HCT116 (cell line): ENCODE measurements around the gene LRRC14B. TPM values are rescaled to one million over a fixed set of nuclear protein-coding genes. Genes with fewer than 3 reads are reported as not detected.

Source experiments
- ATAC-seq: fragments of 200-7000 bp; cut with Tn5 transposase; 2 replicates; pipeline ENCODE4 v1.9.1; 2020; ENCODE audit warnings: mild to moderate bottlenecking, moderate library complexity
- BruUV-seq: library from RNA; stranded (reverse); fragments of 400-500 nt; replicated peaks from 2 replicates; lab custom pipeline; 2021; lab: Mats Ljungman, UMichigan
- CTCF ChIA-PET: fragments of 300-600 bp; sonication (Branson Sonifier 250); formaldehyde crosslinking; loops from one replicate; lab custom pipeline; 2021; ENCODE audit warnings: antibody characterized with exemption; lab: Charles Lee
- POLR2A ChIA-PET: fragments of 300-600, 350-600 bp; sonication (Branson Sonifier 250); formaldehyde crosslinking; loops from one replicate; lab custom pipeline; 2021; ENCODE audit warnings: antibody characterized with exemption; lab: Charles Lee
- RAD21 ChIA-PET, 2 experiments: fragments of 300-600 bp; sonication (Branson Sonifier 250); formaldehyde crosslinking; loops; one replicate each; lab custom pipeline; 2023; ENCODE audit warnings: low total read pairs in 2 of 2; ENCODE audit not compliant: uncharacterized antibody in 2 of 2, unreplicated experiment in 2 of 2, low non-redundant PET in 1 of 2; lab: Charles Lee
- DNase-seq: peaks from one replicate; pipeline ENCODE4 v3.0.0-alpha.2; 2010; ENCODE audit warnings: low read depth, low spot score
- H2AFZ ChIP-seq: fragments of 200-600 bp; shearing (Covaris generic), sonication (generic); 2 replicates; pipeline ENCODE4 v1.6.1; 2017; ENCODE audit warnings: low read depth, mixed run types, mixed read lengths, antibody characterized with exemption, low read length; ENCODE audit not compliant: poor library complexity, severe bottlenecking
- H3K27ac ChIP-seq: 2 replicates; pipeline ENCODE4 v1.5.1; 2012; ENCODE audit warnings: low read depth, low read length
- H3K27me3 ChIP-seq: fragments of 200-600 bp; sonication (generic); 2 replicates; pipeline ENCODE4 v1.6.1; 2016; ENCODE audit warnings: mixed run types, low read length, mixed read lengths; ENCODE audit not compliant: insufficient read depth
- H3K36me3 ChIP-seq, 2 experiments: fragments of 200-500 bp in 1 of 2; fragments of 200-600 bp in 1 of 2; sonication (Bioruptor generic) in 1 of 2; sonication (generic) in 1 of 2; 2 replicates each; pipeline versions ENCODE4 v1.5.1 to v1.6.1; 2014 to 2016; ENCODE audit warnings: low read length in 2 of 2, inconsistent platforms in 1 of 2, mixed read lengths in 1 of 2, mixed run types in 1 of 2; ENCODE audit not compliant: insufficient read depth in 2 of 2, control insufficient read depth in 1 of 2
- H3K4me1 ChIP-seq, 2 experiments: fragments of 200-600 bp in 1 of 2; sonication (generic) in 1 of 2; 2 replicates each; pipeline versions ENCODE4 v1.5.1 to v1.6.1; 2012 to 2017; ENCODE audit warnings: low read length in 2 of 2, inconsistent platforms in 1 of 2, mild to moderate bottlenecking in 1 of 2, mixed read lengths in 1 of 2, mixed run types in 1 of 2, moderate library complexity in 1 of 2; ENCODE audit not compliant: insufficient read depth in 2 of 2, control insufficient read depth in 1 of 2
- H3K4me2 ChIP-seq: fragments of 200-600 bp; sonication (generic); 2 replicates; pipeline ENCODE4 v1.6.1; 2017; ENCODE audit warnings: mixed run types, low read length, mixed read lengths
- H3K4me3 ChIP-seq, 2 experiments: fragments of 200-600 bp in 1 of 2; sonication (generic) in 1 of 2; replicated peaks in 1 of 2; 2 replicates each; pipeline ENCODE4 v1.5.1; 2011 to 2016; ENCODE audit warnings: low read length in 2 of 2, control low read depth in 1 of 2, low read depth in 1 of 2, mild to moderate bottlenecking in 1 of 2, mixed read lengths in 1 of 2, mixed run types in 1 of 2
- H3K79me2 ChIP-seq: fragments of 200-600 bp; sonication (generic); 2 replicates; pipeline ENCODE4 v1.6.1; 2017; ENCODE audit warnings: mild to moderate bottlenecking, mixed run types, low read length, moderate library complexity, mixed read lengths; ENCODE audit not compliant: insufficient read depth
- H3K9ac ChIP-seq: fragments of 200-600 bp; sonication (generic); 2 replicates; pipeline ENCODE4 v1.6.1; 2016; ENCODE audit warnings: low read length, mixed read lengths
- H3K9me2 ChIP-seq: fragments of 200-600 bp; sonication (generic), shearing (Covaris generic); 2 replicates; pipeline ENCODE4 v1.6.1; 2017; ENCODE audit warnings: mixed run types, mild to moderate bottlenecking, moderate library complexity; ENCODE audit not compliant: insufficient read depth
- H3K9me3 ChIP-seq, 2 experiments: fragments of 200-500 bp in 1 of 2; fragments of 200-600 bp in 1 of 2; sonication (Bioruptor generic) in 1 of 2; sonication (generic) in 1 of 2; 2 replicates each; pipeline ENCODE4 v1.6.1; 2014 to 2017; ENCODE audit warnings: low read length in 2 of 2, mixed read lengths in 2 of 2, inconsistent platforms in 1 of 2, low read depth in 1 of 2, mild to moderate bottlenecking in 1 of 2, mixed run types in 1 of 2, moderate library complexity in 1 of 2; ENCODE audit not compliant: control insufficient read depth in 1 of 2, insufficient read depth in 1 of 2
- H4K20me1 ChIP-seq: fragments of 200-600 bp; sonication (generic), shearing (Covaris generic); 2 replicates; pipeline ENCODE4 v1.6.1; 2017; ENCODE audit warnings: mixed run types, mild to moderate bottlenecking, moderate library complexity; ENCODE audit not compliant: insufficient read depth
- CBX3 ChIP-seq: IDR thresholded peaks from 2 replicates; pipeline ENCODE4 v1.6.1; 2012; ENCODE audit warnings: low read depth
- CEBPB ChIP-seq: IDR thresholded peaks from 2 replicates; pipeline ENCODE4 v1.6.1; 2012; ENCODE audit warnings: low read depth
- EZH2 ChIP-seq: fragments of 200-600 bp; sonication (generic); IDR thresholded peaks from 2 replicates; pipeline ENCODE4 v1.6.1; 2017; ENCODE audit warnings: antibody characterized with exemption, mixed run types
- FOSL1 ChIP-seq: IDR thresholded peaks from 2 replicates; pipeline ENCODE4 v1.6.1; 2012; ENCODE audit warnings: low read depth
- POLR2A ChIP-seq: IDR thresholded peaks from 2 replicates; pipeline ENCODE4 v1.7.0; 2011; ENCODE audit warnings: borderline replicate concordance; ENCODE audit not compliant: insufficient read depth, insufficient read length; ENCODE audit errors: extremely low read depth
- POLR2AphosphoS5 ChIP-seq: IDR thresholded peaks from 2 replicates; pipeline ENCODE4 v1.6.1; 2011; ENCODE audit warnings: mild to moderate bottlenecking, low read depth, low read length, moderate library complexity
- SIN3A ChIP-seq: IDR thresholded peaks from 2 replicates; pipeline ENCODE4 v1.6.1; 2012; ENCODE audit warnings: low read depth
- TCF7L2 ChIP-seq: IDR thresholded peaks from 2 replicates; pipeline ENCODE4 v1.7.0; 2011; ENCODE audit warnings: borderline replicate concordance, inconsistent platforms; ENCODE audit not compliant: insufficient read depth, insufficient read length; ENCODE audit errors: extremely low read depth
- YY1 ChIP-seq: IDR thresholded peaks from 2 replicates; pipeline ENCODE4 v1.6.1; 2011; ENCODE audit warnings: low read length, low read depth, moderate library complexity, mild to moderate bottlenecking; ENCODE audit not compliant: insufficient replicate concordance; ENCODE audit errors: extremely low read depth
- ZFX ChIP-seq: fragments of 450-650 bp; IDR thresholded peaks from 2 replicates; pipeline ENCODE4 v1.6.1; 2017
- ZNF274 ChIP-seq: fragments of 200-500 bp; sonication (Bioruptor generic); IDR thresholded peaks from 2 replicates; pipeline ENCODE4 v1.6.1; 2014; ENCODE audit warnings: mild to moderate bottlenecking, low read depth, low read length, inconsistent platforms
- intact Hi-C: fragments of 100-400 bp; cut with micrococcal nuclease; formaldehyde crosslinking; loops from 2 replicates; pipeline ENCODE4 v1.10.0; 2022
- total RNA-seq: library from RNA; stranded (reverse); gene quantifications from one replicate; pipeline ENCODE4 v1.2.1, GENCODE V29; 2021; ENCODE audit not compliant: unreplicated experiment
- TF ChIP-seq, protein P1 (sequence below), 3 experiments: fragments of 200-600 bp in 1 of 3; sonication (generic) in 1 of 3; IDR thresholded peaks in 2 of 3; conservative IDR thresholded peaks in 1 of 3; 2 replicates each; pipeline ENCODE4 v1.5.1; 2012 to 2017; ENCODE audit warnings: low read depth in 2 of 3, low read length in 2 of 3, antibody characterized with exemption in 1 of 3, borderline replicate concordance in 1 of 3, control low read depth in 1 of 3, mild to moderate bottlenecking in 1 of 3, mixed read lengths in 1 of 3, mixed run types in 1 of 3, moderate library complexity in 1 of 3; ENCODE audit not compliant: insufficient read depth in 1 of 3
- TF ChIP-seq, protein P2 (sequence below): IDR thresholded peaks from 2 replicates; pipeline ENCODE4 v1.6.1; 2012

The LRRC14B gene
- total RNA-seq, 1 experiment from 2014 or later, result not detected

DNA sequence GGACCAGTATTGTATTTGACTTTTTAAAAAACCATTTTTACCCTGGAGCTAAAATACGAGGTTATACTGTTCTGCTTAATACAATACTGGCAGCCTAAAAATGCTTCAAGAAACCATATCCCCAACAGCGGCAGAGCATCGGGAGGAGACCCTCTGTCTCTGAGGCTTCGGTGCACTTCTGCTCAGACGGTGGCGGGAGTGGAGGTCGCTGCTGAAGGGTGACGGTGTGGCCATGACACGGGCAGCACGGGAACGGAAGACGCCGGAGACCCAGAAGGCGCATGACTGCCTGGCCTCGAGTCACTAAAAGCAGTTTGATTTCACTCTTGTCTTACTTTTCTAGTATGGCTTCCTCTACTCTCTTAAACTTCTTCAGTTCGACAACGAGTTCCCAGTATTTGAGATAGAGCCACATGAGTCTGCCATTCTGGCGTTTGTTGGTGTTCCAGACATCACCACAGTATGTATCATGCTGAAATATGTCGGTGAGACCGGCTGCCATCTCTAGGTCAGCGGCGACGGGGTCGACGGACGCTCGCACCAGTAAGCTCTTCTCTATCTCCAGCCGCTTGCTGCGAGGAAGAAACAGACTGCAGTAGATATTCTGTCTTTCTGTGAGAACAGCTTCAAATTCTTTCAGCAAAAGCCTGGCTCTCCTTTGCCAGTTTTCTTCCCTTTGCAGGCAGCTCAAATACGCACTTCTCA is 13.8 kb downstream of the LRRC14B start:
- ATAC-seq (no peak), DNase-seq (no peak)
- POLR2A ChIA-PET, result no interaction called here
- CTCF ChIA-PET, result no interaction called here
- no peaks in the 10 kb centered on the region for H3K27me3 ChIP-seq
- H3K9me2 ChIP-seq, result no peaks in the 10 kb centered on the region
- peaks cover 0 to 7% of the 10 kb centered on the region in 2 experiments; a peak in 2 of 4 replicates for H3K36me3 ChIP-seq
- no peak for TF ChIP-seq SIN3A
- TF ChIP-seq ZNF274, result no peak
- no peak for TF ChIP-seq FOSL1
- TF ChIP-seq POLR2A, result no peak
- TF ChIP-seq, protein P1, sequence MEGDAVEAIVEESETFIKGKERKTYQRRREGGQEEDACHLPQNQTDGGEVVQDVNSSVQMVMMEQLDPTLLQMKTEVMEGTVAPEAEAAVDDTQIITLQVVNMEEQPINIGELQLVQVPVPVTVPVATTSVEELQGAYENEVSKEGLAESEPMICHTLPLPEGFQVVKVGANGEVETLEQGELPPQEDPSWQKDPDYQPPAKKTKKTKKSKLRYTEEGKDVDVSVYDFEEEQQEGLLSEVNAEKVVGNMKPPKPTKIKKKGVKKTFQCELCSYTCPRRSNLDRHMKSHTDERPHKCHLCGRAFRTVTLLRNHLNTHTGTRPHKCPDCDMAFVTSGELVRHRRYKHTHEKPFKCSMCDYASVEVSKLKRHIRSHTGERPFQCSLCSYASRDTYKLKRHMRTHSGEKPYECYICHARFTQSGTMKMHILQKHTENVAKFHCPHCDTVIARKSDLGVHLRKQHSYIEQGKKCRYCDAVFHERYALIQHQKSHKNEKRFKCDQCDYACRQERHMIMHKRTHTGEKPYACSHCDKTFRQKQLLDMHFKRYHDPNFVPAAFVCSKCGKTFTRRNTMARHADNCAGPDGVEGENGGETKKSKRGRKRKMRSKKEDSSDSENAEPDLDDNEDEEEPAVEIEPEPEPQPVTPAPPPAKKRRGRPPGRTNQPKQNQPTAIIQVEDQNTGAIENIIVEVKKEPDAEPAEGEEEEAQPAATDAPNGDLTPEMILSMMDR (IDR thresholded peaks at IDR 0.05 in 2 of 3, conservative IDR thresholded peaks at IDR 0.05 in 1 of 3; ENCODE audit: borderline replicate concordance in 1 of 3, insufficient read depth in 1 of 3, low read depth in 2 of 3, low read length in 2 of 3), result no peak
- TF ChIP-seq TCF7L2, result no peak
- TF ChIP-seq, protein P2, sequence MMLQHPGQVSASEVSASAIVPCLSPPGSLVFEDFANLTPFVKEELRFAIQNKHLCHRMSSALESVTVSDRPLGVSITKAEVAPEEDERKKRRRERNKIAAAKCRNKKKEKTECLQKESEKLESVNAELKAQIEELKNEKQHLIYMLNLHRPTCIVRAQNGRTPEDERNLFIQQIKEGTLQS, result no peak
- TF ChIP-seq, all 23 proteins: peak for 0
- H3K4me2 ChIP-seq, result no peak overlapping the region
- no peak overlapping the region for H3K9ac ChIP-seq
- BruUV-seq, result TSS peak; percentile 26
- H4K20me1 ChIP-seq, result no peaks in the 10 kb centered on the region
- RAD21 ChIA-PET, result no interaction called here
- H3K4me1 ChIP-seq, result no peaks in the 10 kb centered on the region
- intact Hi-C loops, result no loop called here
- H3K79me2 ChIP-seq, result peaks cover 26% of the 10 kb centered on the region
- H3K9me3 ChIP-seq, result no peaks in the 10 kb centered on the region
- H2AFZ ChIP-seq, result no peak overlapping the region
- no peak overlapping the region for H3K4me3 ChIP-seq
- no peak overlapping the region for H3K27ac ChIP-seq

DNA sequence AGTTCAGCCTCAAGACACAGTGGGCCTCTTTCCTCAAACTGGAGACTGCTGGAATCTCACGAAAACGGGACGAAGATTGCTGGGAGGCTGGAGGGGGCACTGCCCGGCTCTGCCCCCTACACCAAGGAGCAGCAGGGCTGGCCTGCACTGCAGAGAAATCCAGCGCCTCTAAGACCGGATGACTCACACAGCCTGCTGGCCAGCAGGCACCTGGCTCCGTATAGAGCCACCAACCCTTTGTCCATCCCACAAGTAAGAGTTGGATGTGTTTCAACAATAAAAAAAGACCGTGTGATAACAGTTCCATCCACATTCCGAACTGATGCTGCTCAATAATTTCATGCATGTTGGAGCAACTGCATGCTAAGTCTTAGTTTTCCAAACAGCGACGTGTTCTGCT is 15.1 kb downstream of the LRRC14B start:
- no peak overlapping the region for H3K9ac ChIP-seq
- H3K9me2 ChIP-seq, result no peaks in the 10 kb centered on the region
- no peak for DNase-seq
- no TSS peak for BruUV-seq
- ATAC-seq, result no peak
- H3K79me2 ChIP-seq, result peaks cover 29% of the 10 kb centered on the region
- no peaks in the 10 kb centered on the region for H3K9me3 ChIP-seq
- ChIA-PET RAD21 (no interaction called here), POLR2A (no interaction called here), CTCF (no interaction called here)
- no peak overlapping the region for H3K4me3 ChIP-seq
- H2AFZ ChIP-seq, result no peak overlapping the region
- intact Hi-C loops, result no loop called here
- H3K4me2 ChIP-seq, result no peak overlapping the region
- H4K20me1 ChIP-seq, result no peaks in the 10 kb centered on the region
- peaks cover 0 to 7% of the 10 kb centered on the region in 2 experiments; a peak in 2 of 4 replicates for H3K36me3 ChIP-seq
- H3K27me3 ChIP-seq, result no peaks in the 10 kb centered on the region
- no peak overlapping the region for H3K27ac ChIP-seq
- no peaks in the 10 kb centered on the region for H3K4me1 ChIP-seq
- no peak for TF ChIP-seq POLR2AphosphoS5
- TF ChIP-seq CEBPB, result no peak
- no peak for TF ChIP-seq CBX3
- no peak for TF ChIP-seq YY1
- TF ChIP-seq, protein P1 (IDR thresholded peaks at IDR 0.05 in 2 of 3, conservative IDR thresholded peaks at IDR 0.05 in 1 of 3; ENCODE audit: borderline replicate concordance in 1 of 3, insufficient read depth in 1 of 3, low read depth in 2 of 3, low read length in 2 of 3), result no peak
- no peak for TF ChIP-seq EZH2
- TF ChIP-seq ZFX, result no peak
- no peak for TF ChIP-seq SIN3A
